GM20431 (cell line): ENCODE measurements around the gene CDC42EP4.

ENCODE experiments used
- in situ Hi-C: fragments of 300-500 bp; cut with MseI, MboI; formaldehyde crosslinking; loops from one replicate; pipeline ENCODE4 v1.15.0; 2020; ENCODE audit warnings: low sequenced_read_pairs; ENCODE audit not compliant: unreplicated experiment

The CDC42EP4 gene

DNA sequence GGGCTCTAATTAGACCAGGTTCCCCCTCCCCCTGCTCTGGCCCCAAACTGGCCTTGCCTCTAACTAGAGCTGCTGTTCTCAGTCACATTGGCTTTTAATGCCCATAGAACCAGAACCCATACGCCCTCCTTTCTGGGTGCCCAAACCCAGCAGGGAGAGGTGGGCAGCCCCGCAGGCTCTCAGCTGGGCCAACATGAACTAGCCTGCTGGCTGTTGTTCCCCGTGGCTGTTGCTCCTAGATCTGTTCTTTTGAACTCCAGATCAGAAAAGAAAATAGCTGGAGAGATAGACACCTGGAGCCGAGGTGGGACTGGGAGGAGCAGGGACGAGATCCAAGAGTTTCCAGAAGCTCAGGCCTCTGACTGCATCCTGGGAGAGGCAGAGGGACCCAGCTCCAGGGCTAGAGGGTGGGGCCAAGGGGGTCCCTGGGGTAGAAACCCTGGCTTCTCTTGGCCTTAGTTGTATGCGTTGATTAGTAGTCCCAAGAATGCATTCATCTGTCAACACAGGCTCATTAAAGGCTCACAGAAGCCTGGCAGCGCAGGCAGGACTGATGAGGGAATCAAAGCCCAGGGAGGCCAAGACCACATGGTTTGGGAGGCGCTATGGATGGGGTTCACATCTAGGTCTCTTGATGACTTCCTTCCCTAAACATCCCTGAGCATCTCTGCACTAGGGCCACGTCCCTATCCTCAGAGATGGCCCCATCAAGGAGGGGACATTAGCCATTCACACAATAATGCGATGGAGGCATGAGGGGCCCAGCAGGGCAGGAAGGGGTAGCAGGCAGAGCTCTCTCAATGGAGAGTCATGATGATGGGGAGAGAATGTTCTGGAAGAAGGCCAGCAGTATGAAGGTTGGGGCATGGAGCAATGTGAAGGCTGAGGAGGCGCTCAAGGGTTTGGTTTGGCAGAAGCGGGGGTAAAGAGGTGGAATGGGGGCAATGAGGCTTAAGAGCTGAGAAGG, 48.8 kb downstream of the CDC42EP4 start:
- in situ Hi-C loops, result no loop called here

DNA sequence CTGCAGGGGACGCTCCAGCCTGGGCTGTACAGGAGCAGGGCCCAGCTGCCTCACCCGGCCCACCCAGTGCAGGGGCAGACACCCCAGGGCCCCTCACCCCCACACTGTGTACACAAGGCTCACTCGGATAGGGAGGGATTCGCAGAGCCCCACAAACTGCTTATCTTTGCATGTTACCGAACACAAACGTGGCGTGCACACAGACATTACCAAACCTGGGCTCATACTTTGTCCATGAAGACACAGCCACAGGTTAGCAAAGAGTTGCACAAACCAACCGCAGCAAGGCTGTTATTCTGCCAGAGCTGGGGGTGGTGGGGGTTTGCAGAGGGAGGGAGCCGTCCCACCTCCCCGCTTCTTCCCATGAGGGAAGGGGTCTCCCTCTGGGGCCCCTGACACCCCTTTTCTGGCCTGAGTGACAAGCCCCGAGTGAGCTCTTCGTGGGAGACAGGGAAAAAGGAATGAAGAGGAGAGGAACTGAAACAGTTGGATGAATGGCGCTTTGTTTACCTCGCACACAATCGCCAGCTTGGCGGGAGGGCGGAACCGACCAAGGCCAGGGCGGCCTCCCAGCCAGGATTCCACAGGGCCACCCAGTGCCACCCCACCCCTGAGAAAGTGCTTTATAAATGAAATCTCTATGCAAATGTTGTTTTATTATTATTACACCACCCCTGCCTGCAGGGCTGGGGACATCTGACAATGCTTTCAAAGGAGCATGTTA, 49.7 kb downstream of the CDC42EP4 start:
- in situ Hi-C loops, result no loop called here

DNA sequence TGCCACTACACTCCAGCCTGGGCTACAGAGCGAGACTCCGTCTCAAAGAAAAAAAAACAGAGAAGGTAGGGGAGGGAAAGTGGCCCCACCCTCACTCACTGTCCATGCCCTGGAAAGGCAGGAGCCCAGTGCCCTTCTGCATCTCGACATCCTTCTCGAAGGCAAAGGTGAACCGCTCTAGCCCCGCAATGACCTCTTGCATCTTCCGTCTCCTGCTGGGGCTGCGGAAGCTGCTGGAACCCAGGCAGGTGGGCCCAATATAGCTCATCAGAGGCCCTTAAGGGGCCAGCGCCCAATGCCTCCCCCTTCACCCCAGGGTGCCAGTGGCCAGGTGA, 50.2 kb downstream of the CDC42EP4 start, which contains the start of gene CPSF4L:
CPSF4L (minus strand) TSS at position 264 of the 335 bp plus-strand sequence; CDS start at position 202, 62 bp downstream.
- in situ Hi-C loops, result no loop called here

DNA sequence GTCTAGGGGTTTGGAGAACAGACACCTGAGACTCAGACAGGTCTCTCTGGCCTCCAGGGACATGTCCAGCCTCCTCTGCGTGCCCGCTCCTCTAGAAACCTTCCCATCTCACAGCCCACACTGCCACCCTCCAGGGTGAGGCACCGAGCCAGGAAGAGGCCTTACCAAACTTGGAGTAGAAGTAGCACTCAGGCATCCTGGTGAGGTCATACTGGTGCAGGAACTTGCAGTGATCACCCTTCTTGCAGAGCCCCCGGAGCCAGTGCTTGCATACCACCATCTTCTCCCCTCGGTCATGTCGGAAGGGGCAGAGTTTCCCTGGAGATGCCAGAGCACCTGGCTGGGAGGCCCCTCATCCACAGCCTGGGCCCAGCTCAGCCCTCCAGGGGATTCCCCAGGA, 54.3 kb downstream of the CDC42EP4 start:
- in situ Hi-C loops, result no loop called here

DNA sequence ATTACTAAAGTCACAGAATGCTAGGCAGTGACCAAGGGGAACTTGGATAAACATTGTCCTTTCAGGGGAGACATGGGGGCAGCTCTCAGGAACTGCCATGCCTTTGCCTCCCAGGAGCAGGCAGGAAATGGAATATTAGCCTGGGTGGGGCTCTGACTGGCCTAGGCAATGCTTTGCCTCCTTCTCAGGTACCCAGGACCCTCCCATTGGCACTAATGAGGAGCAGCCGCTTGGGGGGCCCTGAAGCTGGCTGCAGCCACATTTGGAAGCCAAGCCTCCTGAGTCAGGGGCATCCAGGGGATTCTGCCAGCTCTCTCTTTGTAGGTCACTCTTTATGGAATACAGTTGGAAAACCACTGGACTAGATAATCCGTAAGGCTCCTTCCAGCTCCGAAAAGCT, 55.6 kb downstream of the CDC42EP4 start:
- in situ Hi-C loops, result no loop called here

DNA sequence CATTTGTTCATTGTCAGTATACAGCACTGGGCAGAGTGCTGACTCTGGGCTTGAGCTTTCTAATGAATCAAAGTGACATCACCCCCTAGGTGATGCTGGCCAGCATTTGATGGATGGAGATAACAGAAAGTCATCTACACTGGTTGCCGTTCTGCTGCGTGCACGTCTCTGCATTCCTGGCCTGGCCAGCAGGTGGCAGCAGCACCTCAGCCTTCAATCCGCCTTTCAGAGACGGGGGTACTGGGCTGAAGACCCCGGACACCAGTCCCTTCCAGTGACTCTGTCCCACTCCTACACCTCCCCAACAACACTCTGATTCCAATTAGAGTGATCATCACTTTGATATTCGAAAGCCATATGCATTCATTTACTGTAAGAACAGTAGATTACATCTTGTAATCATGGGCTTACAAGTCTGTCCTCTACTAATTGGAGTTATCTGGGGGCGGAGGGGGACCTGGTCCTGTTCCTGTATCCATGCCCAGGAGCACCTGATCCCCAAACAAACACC, 56.1 kb downstream of the CDC42EP4 start:
- in situ Hi-C loops, result no loop called here

DNA sequence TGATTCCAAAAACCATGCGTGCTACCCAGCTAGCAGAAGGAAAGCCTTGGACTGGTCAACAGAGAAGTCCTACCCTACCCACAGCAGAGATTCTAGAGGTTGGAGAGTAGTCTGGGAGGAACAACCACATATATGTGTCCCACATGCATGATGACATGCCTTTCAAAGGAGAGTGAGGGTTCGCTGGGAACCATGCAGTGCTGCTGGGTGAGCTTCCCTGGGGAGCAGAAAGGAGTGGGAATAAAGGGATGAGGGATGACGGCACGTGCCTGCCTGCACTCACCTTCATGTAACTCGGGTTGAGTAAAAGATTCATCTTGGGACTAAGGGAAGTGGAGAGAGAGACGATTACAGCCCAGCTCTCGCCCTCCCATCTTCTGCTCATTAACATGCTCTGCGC, 59.9 kb downstream of the CDC42EP4 start:
- in situ Hi-C loops, result loop anchor here (5.0 kb wide), 1 partner anchor 120 kb away; no protein-coding TSS in a partner anchor

DNA sequence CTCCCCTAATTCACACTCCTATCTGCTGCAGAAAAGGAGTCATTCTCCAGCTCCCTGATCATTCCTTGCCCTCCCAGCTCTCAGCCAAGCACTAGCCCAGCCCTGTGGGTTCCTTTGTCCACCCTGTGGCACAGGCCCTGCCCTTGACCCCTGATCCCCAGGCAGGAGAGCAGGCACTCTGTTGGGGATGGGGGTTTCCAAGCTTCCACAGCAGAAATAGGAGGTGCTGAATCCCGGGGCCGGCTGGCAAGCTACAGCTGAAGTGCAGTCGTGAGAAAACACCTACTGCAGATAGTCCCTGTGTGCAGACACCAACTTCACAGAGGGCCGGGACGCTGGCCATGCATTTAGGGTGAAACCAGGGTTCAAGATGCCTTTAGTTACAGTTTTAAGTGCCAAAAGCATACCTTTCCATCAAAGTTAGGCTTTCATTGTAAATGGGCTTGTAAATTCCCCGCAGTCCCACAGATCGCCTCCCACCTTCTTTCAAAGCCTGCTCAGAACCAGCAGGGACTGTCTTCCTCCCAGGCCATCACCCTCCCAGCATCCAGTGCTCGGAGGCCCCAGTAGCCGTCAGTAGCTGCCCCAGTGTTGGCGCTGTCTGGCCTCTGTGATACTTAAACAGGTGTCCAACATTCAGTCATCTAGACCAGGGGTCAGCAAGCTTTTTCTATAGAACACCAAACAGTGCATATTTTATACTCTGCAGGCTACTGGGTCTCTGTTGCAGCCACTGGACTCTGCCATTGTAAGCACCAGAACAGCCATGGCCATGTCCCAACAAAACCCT, 60.8 kb downstream of the CDC42EP4 start:
- in situ Hi-C loops, result loop anchor here (5.0 kb wide), 1 partner anchor 121 kb away; no protein-coding TSS in a partner anchor

DNA sequence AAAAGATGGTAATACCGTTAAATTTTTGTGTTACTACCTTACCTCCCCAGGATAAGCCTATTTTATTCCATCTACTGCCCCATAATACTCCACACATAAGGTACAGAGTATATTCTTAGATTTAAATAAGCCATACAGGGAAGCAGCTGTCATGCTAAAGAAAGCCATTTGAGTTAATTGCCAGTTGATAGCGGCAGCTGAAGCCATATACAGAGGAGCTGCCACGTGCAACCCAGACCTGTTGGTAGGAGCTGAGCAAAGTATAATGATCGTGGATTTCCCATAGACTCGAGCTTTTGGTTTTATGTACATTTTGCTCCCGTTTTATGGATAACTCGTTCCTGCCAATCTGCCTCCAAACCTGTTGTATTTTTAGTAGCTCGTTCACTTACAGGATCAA, 62.1 kb downstream of the CDC42EP4 start:
- in situ Hi-C loops, result loop anchor here (5.0 kb wide), 1 partner anchor 123 kb away; no protein-coding TSS in a partner anchor

DNA sequence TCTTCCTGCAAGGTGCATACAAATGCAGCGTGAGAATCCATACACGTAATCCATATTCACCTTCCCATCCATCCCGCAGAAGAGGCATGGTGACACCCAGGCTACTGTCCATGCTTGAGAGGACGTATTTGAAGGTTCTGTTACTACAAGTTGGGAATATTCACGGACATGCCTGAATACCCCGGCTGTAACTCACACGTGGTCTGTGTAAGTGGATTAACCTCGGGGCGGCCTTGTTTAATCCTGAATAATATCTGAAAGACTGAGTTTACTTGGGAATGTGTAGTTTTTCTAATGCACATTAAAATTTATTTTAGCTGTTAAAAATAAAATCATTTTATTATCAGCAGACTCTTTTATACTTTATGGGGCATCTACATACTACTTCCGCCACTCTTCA, 63.3 kb downstream of the CDC42EP4 start:
- in situ Hi-C loops, result no loop called here

DNA sequence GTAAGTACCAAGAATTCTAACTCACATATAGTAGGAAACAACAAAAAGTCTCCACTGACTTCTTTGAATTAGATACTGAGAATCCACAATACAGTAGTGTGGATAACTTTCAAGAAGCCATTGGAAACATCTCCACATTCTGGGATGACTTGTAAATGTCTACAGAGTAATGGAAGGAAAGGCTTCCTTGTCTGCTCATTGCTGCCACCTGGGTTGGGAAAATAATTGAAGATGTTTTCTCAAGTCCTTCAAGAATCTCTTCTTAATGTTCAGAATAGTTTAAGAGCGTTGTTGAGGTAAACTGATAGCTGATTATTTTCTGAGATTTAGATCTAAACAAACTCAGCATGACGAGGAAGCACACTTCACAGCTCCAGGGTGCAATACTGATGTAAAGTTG, 64.1 kb downstream of the CDC42EP4 start:
- in situ Hi-C loops, result no loop called here

DNA sequence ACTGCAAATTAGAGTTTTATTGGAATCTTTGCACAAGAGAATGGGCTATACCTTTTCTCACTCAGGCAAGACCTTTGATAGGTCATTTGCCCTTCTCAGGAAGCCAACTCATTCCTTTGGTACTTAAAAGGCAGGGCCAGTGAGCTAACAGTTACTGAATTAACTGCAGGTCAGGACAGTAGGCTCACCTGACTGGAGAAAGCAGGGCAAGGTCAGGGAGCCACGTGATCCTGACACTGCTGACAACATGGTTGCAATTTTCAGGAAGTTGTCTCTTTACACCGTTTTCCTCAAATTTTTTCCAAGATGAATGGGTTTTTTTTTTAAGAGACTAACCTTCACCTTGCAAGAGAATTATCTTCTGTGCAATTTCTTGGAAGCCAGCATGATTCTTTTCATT, 71.2 kb downstream of the CDC42EP4 start:
- in situ Hi-C loops, result no loop called here

DNA sequence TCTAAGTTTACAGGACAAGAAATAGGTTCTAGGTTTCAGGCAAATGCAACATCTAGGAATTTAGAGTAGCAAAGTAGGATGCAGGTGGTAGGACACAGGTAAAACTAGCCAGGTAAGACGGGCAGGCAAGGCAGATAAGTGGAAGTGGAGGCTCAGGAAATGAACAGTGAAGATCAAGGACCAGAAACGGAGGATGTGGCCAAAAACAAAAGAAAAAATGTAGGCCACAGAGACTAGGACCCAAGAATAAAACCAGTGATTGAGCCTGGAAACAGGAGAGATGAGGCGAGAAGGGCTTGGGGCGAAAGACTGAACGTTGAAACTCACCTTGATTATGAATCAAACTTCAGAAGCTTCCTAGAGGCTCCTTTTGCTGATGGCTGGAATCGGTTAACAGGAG, 74.1 kb downstream of the CDC42EP4 start:
- in situ Hi-C loops, result no loop called here

DNA sequence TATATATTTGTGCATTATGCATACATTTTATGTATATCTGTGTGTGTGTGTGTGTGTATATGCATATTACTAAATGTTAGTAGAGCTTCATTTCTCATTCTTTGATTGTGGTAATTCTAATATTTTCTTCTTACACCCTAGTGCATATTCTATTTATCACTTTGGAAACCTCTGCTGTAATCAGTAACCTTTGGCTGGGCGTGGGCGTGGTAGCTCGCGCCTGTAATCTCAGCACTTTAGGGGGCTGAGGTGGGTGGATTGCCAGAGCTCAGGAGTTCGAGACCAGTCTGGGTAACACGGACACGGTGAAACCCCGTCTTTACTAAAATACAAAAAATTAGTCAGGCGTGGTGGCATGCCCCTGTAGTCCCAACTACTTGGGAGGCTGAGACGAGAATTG, 77.1 kb downstream of the CDC42EP4 start:
- in situ Hi-C loops, result no loop called here
